ENCODE data around the gene MMP21.

DNA sequence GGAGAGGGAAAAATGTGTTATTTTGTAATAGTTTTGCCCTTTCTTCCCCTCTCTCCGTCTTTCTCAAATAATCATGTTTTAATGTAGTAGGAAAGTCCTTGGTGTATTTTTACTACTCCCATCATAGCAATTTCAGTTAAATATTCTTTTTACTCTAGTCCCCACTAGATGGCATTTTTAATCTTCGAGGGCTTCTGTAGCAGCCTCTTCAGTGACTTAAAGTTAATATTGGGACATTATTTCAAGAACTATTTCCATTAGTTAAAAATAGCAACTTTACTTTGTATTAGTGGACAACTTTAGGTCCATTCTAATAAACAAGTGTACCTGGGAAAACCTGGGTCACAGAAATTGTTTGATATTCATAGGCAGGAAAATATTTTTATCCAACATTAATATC lies 33.2 kb downstream of the MMP21 start:
- TF ChIP-seq EZH2 (IDR thresholded peaks at IDR 0.05; ENCODE audit: insufficient read depth, poor library complexity, severe bottlenecking) = no peak
- TF ChIP-seq EZH2phosphoT487 (IDR thresholded peaks at IDR 0.05; ENCODE audit: insufficient read depth, low read depth) = no peak
